Skeletal muscle satellite cell (primary cell): ENCODE data around the gene SLC38A2.

Source experiments
- H3K27me3 ChIP-seq: 2 replicates; pipeline ENCODE4 v1.7.0; 2013; ENCODE audit warnings: low read length; ENCODE audit not compliant: control insufficient read depth, insufficient read depth
- H3K36me3 ChIP-seq: 2 replicates; pipeline ENCODE4 v1.7.0; 2013; ENCODE audit warnings: mild to moderate bottlenecking, control low read depth, low read length; ENCODE audit not compliant: insufficient read depth
- H3K4me1 ChIP-seq: 2 replicates; pipeline ENCODE4 v1.7.0; 2013; ENCODE audit warnings: low read length; ENCODE audit not compliant: control insufficient read depth, insufficient read depth
- H3K4me2 ChIP-seq: 2 replicates; pipeline ENCODE4 v1.7.0; 2013; ENCODE audit warnings: mild to moderate bottlenecking, low read length
- H3K4me3 ChIP-seq: 2 replicates; pipeline ENCODE4 v1.7.0; 2013; ENCODE audit warnings: low read length
- H3K9ac ChIP-seq: 2 replicates; pipeline ENCODE4 v1.7.0; 2013; ENCODE audit warnings: mild to moderate bottlenecking, low read depth, low read length, moderate library complexity
- H3K9me3 ChIP-seq: replicated peaks from 2 replicates; pipeline ENCODE4 v1.7.0; 2013; ENCODE audit warnings: mild to moderate bottlenecking, control low read depth, low read length

Gene SLC38A2

GRCh38 chr12:46391630-46392029, 19.1 kb upstream of the SLC38A2 start:
- no peak overlapping the region for H3K4me3 ChIP-seq
- peak overlapping the region; percentile 5 for H3K9ac ChIP-seq
- H3K36me3 ChIP-seq, result no peaks in the 10 kb centered on the region
- peaks cover 58% of the 10 kb centered on the region for H3K4me1 ChIP-seq
- H3K9me3 ChIP-seq, result no peaks in the 10 kb centered on the region
- H3K27me3 ChIP-seq, result no peaks in the 10 kb centered on the region
- no peak overlapping the region for H3K4me2 ChIP-seq

GRCh38 chr12:46390881-46391280, 18.3 kb upstream of the SLC38A2 start:
- no peaks in the 10 kb centered on the region for H3K9me3 ChIP-seq
- H3K36me3 ChIP-seq, result no peaks in the 10 kb centered on the region
- no peak overlapping the region for H3K4me2 ChIP-seq
- H3K4me1 ChIP-seq, result peaks cover 63% of the 10 kb centered on the region
- H3K4me3 ChIP-seq, result no peak overlapping the region
- H3K9ac ChIP-seq, result no peak overlapping the region
- no peaks in the 10 kb centered on the region for H3K27me3 ChIP-seq

GRCh38 chr12:46390304-46390703, 17.7 kb upstream of the SLC38A2 start:
- H3K4me3 ChIP-seq, result no peak overlapping the region
- H3K36me3 ChIP-seq, result no peaks in the 10 kb centered on the region
- H3K4me1 ChIP-seq, result peaks cover 65% of the 10 kb centered on the region
- H3K27me3 ChIP-seq, result no peaks in the 10 kb centered on the region
- no peak overlapping the region for H3K4me2 ChIP-seq
- H3K9ac ChIP-seq, result no peak overlapping the region
- no peaks in the 10 kb centered on the region for H3K9me3 ChIP-seq

- peaks cover 76% of the 10 kb centered on the region for H3K4me1 ChIP-seq
- peak overlapping the region; percentile 86 for H3K9ac ChIP-seq
- peak overlapping the region; percentile 35 for H3K4me3 ChIP-seq
- no peaks in the 10 kb centered on the region for H3K9me3 ChIP-seq
- H3K4me2 ChIP-seq, result peak overlapping the region; percentile 68
- no peaks in the 10 kb centered on the region for H3K36me3 ChIP-seq
- no peaks in the 10 kb centered on the region for H3K27me3 ChIP-seq
Observed at GRCh38 chr12:46389031-46389616, 16.6 kb upstream of the SLC38A2 start.

GRCh38 chr12:46388427-46389021, 16.0 kb upstream of the SLC38A2 start:
- peak overlapping the region; percentile 68 for H3K4me2 ChIP-seq
- peak overlapping the region; percentile 86 for H3K9ac ChIP-seq
- H3K4me3 ChIP-seq, result peak overlapping the region; percentile 35
- H3K9me3 ChIP-seq, result no peaks in the 10 kb centered on the region
- H3K36me3 ChIP-seq, result no peaks in the 10 kb centered on the region
- H3K4me1 ChIP-seq, result peaks cover 78% of the 10 kb centered on the region
- no peaks in the 10 kb centered on the region for H3K27me3 ChIP-seq

- Histone ChIP-seq H3K4me3 (peak overlapping the region; percentile 53), H3K9ac (peak overlapping the region; percentile 86), H3K4me1 (peaks cover 81% of the 10 kb centered on the region), H3K4me2 (peak overlapping the region; percentile 68), H3K9me3 (no peaks in the 10 kb centered on the region), H3K36me3 (no peaks in the 10 kb centered on the region), H3K27me3 (no peaks in the 10 kb centered on the region)
Observed at GRCh38 chr12:46387670-46388069, 15.1 kb upstream of the SLC38A2 start.

GRCh38 chr12:46386877-46387629, 14.5 kb upstream of the SLC38A2 start:
- Histone ChIP-seq H3K4me2 (peak overlapping the region; percentile 68), H3K9me3 (no peaks in the 10 kb centered on the region), H3K9ac (peak overlapping the region; percentile 86), H3K4me3 (peak overlapping the region; percentile 53), H3K36me3 (no peaks in the 10 kb centered on the region), H3K27me3 (no peaks in the 10 kb centered on the region), H3K4me1 (peaks cover 87% of the 10 kb centered on the region)

GRCh38 chr12:46386360-46386867, 13.8 kb upstream of the SLC38A2 start:
- H3K27me3 ChIP-seq, result no peaks in the 10 kb centered on the region
- peaks cover 81% of the 10 kb centered on the region for H3K4me1 ChIP-seq
- H3K9me3 ChIP-seq, result no peaks in the 10 kb centered on the region
- peak overlapping the region; percentile 53 for H3K4me3 ChIP-seq
- H3K9ac ChIP-seq, result peak overlapping the region; percentile 96
- H3K36me3 ChIP-seq, result no peaks in the 10 kb centered on the region
- peak overlapping the region; percentile 68 for H3K4me2 ChIP-seq

- H3K4me3 ChIP-seq, result peak overlapping the region; percentile 47
- H3K9ac ChIP-seq, result peak overlapping the region; percentile 96
- H3K4me1 ChIP-seq, result peaks cover 71% of the 10 kb centered on the region
- H3K4me2 ChIP-seq, result peak overlapping the region; percentile 54
- no peaks in the 10 kb centered on the region for H3K9me3 ChIP-seq
- no peaks in the 10 kb centered on the region for H3K36me3 ChIP-seq
- H3K27me3 ChIP-seq, result no peaks in the 10 kb centered on the region
Observed at GRCh38 chr12:46385438-46385837, 12.9 kb upstream of the SLC38A2 start.

GRCh38 chr12:46384451-46385309, 12.1 kb upstream of the SLC38A2 start:
- H3K9me3 ChIP-seq, result no peaks in the 10 kb centered on the region
- H3K4me3 ChIP-seq, result peak overlapping the region; percentile 74
- H3K36me3 ChIP-seq, result no peaks in the 10 kb centered on the region
- peak overlapping the region; percentile 96 for H3K9ac ChIP-seq
- peaks cover 64% of the 10 kb centered on the region for H3K4me1 ChIP-seq
- peak overlapping the region; percentile 95 for H3K4me2 ChIP-seq
- no peaks in the 10 kb centered on the region for H3K27me3 ChIP-seq
